Smooth muscle cell (in vitro differentiated cells): ENCODE data around the gene PREX1. TPM values are rescaled to one million over a fixed set of nuclear protein-coding genes. Genes with fewer than 3 reads are reported as not detected.

Source experiments
- DNase-seq: peaks from one replicate; lab custom pipeline; 2025; ENCODE audit not compliant: unreplicated experiment; lab: John Stamatoyannopoulos, UW
- H2AFZ ChIP-seq: fragments of 200-600 bp; sonication (generic); 2 replicates; pipeline ENCODE4 v1.6.0; 2016; ENCODE audit warnings: antibody characterized with exemption, low read depth, mild to moderate bottlenecking
- H3F3A ChIP-seq: fragments of 200-600 bp; sonication (generic); 2 replicates; pipeline ENCODE4 v1.6.0; 2017; ENCODE audit warnings: antibody characterized with exemption, low read depth
- H3K27ac ChIP-seq: fragments of 200-600 bp; sonication (generic); 2 replicates; pipeline ENCODE4 v1.5.1; 2016; ENCODE audit warnings: low read depth, mild to moderate bottlenecking
- H3K27me3 ChIP-seq: fragments of 200-600 bp; sonication (generic); 2 replicates; pipeline ENCODE4 v1.6.1; 2016; ENCODE audit warnings: low read depth, mild to moderate bottlenecking
- H3K36me3 ChIP-seq: fragments of 200-600 bp; sonication (generic); 2 replicates; pipeline ENCODE4 v1.5.1; 2016; ENCODE audit warnings: low read depth
- H3K4me1 ChIP-seq: fragments of 200-600 bp; sonication (generic); 2 replicates; pipeline ENCODE4 v1.5.1; 2016; ENCODE audit warnings: low read depth
- H3K4me2 ChIP-seq: fragments of 200-600 bp; sonication (generic); 2 replicates; pipeline ENCODE4 v1.6.0; 2016; ENCODE audit warnings: mild to moderate bottlenecking
- H3K4me3 ChIP-seq: fragments of 200-600 bp; sonication (generic); 2 replicates; pipeline ENCODE4 v1.5.1; 2016; ENCODE audit warnings: mild to moderate bottlenecking
- H3K79me2 ChIP-seq: fragments of 200-600 bp; sonication (generic); 2 replicates; pipeline ENCODE4 v1.6.0; 2016; ENCODE audit warnings: low read depth, mild to moderate bottlenecking
- H3K9ac ChIP-seq: fragments of 200-600 bp; sonication (generic); 2 replicates; pipeline ENCODE4 v1.6.0; 2016; ENCODE audit warnings: low read depth
- H3K9me3 ChIP-seq: fragments of 200-600 bp; sonication (generic); replicated peaks from 2 replicates; pipeline ENCODE4 v1.5.1; 2016; ENCODE audit warnings: low read depth
- H4K20me1 ChIP-seq: fragments of 200-600 bp; sonication (generic); 2 replicates; pipeline ENCODE4 v1.6.0; 2016; ENCODE audit warnings: low read depth
- WGBS: methylation state at CpG from one replicate; pipeline ENCODE4 v1.1.7; 2016; ENCODE audit warnings: low lambda C conversion rate; 5-methylcytosine and 5-hydroxymethylcytosine counted together
- polyA plus RNA-seq: library from polyadenylated mRNA; unstranded; fragments of >200 nt; fragmentation: Nextera tagmentation; extraction: Ambion mirVana; gene quantifications from 2 replicates; pipeline ENCODE4 v1.2.1, GENCODE V29; 2016
- total RNA-seq: library from RNA; depleted of rRNA; stranded (reverse); fragments of >200 nt; gene quantifications from 2 replicates; pipeline ENCODE4 v1.2.3, GENCODE V29; 2014
- TF ChIP-seq, protein P1 (sequence below): fragments of 200-600 bp; sonication (generic); IDR thresholded peaks from 2 replicates; pipeline ENCODE4 v1.5.1; 2017; ENCODE audit warnings: borderline replicate concordance, mild to moderate bottlenecking, antibody characterized with exemption; ENCODE audit not compliant: insufficient read depth, poor library complexity, severe bottlenecking

PREX1 gene
- total and polyA plus RNA-seq, 2 experiments from 2014 or later, result 0.04 to 0.30 TPM

DNA sequence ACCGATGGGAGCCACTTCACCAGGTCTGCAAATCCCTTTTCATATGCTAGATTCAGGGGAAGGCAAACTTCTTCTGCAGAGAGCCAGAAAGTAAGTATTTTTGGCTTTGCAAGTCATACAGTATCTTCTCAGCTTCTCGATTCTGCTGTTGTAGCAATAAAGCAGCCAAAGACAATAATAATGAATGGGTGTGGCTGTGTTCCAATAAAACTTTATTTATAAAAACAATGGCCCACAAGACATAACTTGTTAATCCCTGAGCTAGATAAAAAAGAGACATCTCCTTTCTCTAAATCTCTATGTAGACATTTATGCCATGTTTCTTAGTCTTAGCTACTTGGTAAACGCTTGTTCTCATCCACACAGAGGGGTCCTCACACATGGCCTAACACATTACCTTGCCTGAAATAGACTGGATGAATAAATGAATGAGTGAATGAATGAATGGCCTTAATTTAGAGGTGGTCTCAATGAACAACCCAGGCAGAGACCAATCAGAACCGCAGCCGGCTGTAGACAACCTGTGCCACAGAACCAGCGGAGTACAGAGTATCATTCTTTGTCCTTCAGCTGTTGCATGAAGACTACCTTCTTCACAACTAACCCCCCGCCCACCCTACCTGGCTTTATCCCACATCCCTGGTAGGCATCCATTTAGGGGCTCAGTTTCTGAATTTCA, 13.5 kb upstream of the PREX1 start:
- DNase-seq, result no peak
- no peaks in the 10 kb centered on the region for H3K79me2 ChIP-seq
- H2AFZ ChIP-seq, result no peak overlapping the region
- H3K27ac ChIP-seq, result no peak overlapping the region
- H3K9ac ChIP-seq, result no peak overlapping the region
- no peak overlapping the region for H3K4me3 ChIP-seq
- TF ChIP-seq, protein P1, sequence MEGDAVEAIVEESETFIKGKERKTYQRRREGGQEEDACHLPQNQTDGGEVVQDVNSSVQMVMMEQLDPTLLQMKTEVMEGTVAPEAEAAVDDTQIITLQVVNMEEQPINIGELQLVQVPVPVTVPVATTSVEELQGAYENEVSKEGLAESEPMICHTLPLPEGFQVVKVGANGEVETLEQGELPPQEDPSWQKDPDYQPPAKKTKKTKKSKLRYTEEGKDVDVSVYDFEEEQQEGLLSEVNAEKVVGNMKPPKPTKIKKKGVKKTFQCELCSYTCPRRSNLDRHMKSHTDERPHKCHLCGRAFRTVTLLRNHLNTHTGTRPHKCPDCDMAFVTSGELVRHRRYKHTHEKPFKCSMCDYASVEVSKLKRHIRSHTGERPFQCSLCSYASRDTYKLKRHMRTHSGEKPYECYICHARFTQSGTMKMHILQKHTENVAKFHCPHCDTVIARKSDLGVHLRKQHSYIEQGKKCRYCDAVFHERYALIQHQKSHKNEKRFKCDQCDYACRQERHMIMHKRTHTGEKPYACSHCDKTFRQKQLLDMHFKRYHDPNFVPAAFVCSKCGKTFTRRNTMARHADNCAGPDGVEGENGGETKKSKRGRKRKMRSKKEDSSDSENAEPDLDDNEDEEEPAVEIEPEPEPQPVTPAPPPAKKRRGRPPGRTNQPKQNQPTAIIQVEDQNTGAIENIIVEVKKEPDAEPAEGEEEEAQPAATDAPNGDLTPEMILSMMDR, result no peak
- H3F3A ChIP-seq, result no peaks in the 10 kb centered on the region
- H4K20me1 ChIP-seq, result no peaks in the 10 kb centered on the region
- no peaks in the 10 kb centered on the region for H3K36me3 ChIP-seq
- 91% methylated on average over 7 of the region's 7 CpGs for WGBS
- no peak overlapping the region for H3K4me2 ChIP-seq
- H3K9me3 ChIP-seq, result no peaks in the 10 kb centered on the region
- H3K27me3 ChIP-seq, result no peaks in the 10 kb centered on the region
- no peaks in the 10 kb centered on the region for H3K4me1 ChIP-seq

DNA sequence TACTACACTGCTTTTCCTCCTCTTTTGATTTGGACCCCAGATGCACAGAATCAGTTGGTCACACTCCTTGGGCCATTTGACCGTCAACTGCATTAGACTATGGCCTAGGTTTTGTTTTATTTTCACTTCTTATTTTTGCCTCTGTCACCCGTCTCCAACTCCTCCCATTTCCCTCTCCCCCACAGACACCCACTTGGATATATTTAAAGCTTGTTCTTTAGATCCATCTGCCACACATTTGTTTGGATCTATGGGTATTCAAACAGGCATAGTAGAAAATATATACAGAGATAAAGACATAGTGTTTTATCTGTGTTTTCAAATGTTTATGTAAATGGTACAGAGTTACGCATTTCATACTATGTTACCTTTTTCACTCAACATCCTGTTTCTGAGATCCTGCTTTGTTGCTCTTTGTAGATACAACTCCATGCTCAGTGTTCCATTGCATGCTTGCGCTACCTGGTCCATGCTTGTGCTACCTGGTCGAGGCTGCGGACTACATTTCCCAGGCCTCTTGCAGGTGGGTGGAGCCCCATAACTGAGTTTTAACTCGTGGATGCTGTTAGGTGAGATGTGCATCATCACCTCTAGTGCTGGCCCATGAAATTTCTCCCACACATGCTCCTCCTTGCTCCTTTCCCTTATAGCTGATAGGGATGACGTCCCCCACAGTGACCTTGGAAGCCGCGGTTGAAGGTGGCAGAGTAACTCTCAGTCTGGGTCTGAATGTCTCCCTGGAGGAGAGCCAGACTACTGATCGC, 11.5 kb upstream of the PREX1 start:
- no peak overlapping the region for H3K4me3 ChIP-seq

DNA sequence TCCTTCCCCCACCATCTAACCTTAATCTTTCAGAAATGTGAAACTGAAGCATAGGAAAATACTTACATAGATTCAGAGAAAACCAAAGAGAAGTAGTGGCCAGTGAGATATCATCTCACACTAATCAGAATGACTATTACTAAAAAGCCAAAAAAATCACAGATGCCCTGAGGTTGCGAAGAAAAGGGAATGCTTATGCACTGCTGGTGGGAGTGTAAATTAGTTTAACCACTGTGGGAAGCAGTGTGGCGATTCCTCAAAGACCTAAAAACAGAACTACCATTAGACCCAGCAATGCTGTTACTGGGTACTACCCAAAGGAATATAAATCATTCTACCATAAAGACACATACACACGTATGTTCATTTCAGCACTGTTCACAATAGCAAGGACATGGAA, 9.2 kb upstream of the PREX1 start:
- no peak overlapping the region for H3K9ac ChIP-seq
- no peak overlapping the region for H3K27ac ChIP-seq
- H3K4me1 ChIP-seq, result no peaks in the 10 kb centered on the region
- no peak for DNase-seq
- no peaks in the 10 kb centered on the region for H4K20me1 ChIP-seq
- H3K36me3 ChIP-seq, result no peaks in the 10 kb centered on the region
- H2AFZ ChIP-seq, result no peak overlapping the region
- H3K9me3 ChIP-seq, result no peaks in the 10 kb centered on the region
- H3K4me3 ChIP-seq, result no peak overlapping the region
- TF ChIP-seq, protein P1, result no peak
- H3K27me3 ChIP-seq, result peaks cover 9% of the 10 kb centered on the region
- H3K79me2 ChIP-seq, result no peaks in the 10 kb centered on the region
- H3F3A ChIP-seq, result no peaks in the 10 kb centered on the region
- WGBS, result 92% methylated on average over 3 of the region's 3 CpGs
- no peak overlapping the region for H3K4me2 ChIP-seq

More for the DNA sequence above, 11.5 kb upstream of the PREX1 start:
- no peak overlapping the region for H3K27ac ChIP-seq
- H3K79me2 ChIP-seq, result no peaks in the 10 kb centered on the region
- DNase-seq, result no peak
- WGBS, result 76% methylated on average over 11 of the region's 11 CpGs
- H3K27me3 ChIP-seq, result peaks cover 9% of the 10 kb centered on the region
- no peaks in the 10 kb centered on the region for H3F3A ChIP-seq
- H3K36me3 ChIP-seq, result no peaks in the 10 kb centered on the region
- H2AFZ ChIP-seq, result no peak overlapping the region
- no peak overlapping the region for H3K4me2 ChIP-seq
- no peaks in the 10 kb centered on the region for H3K9me3 ChIP-seq
- H3K4me1 ChIP-seq, result no peaks in the 10 kb centered on the region
- TF ChIP-seq, protein P1, result no peak
- no peak overlapping the region for H3K9ac ChIP-seq
- H4K20me1 ChIP-seq, result no peaks in the 10 kb centered on the region
